T47D (cell line): ENCODE results near the gene UBE2D2.

Experiments
- DNase-seq, 2 experiments: peaks; one replicate each; pipeline versions ENCODE4 v3.0.0 to v3.0.0-alpha.2; 2011 to 2012; ENCODE audit warnings: low read depth in 1 of 2, low spot score in 1 of 2
- JUND ChIP-seq: IDR thresholded peaks from 2 replicates; pipeline ENCODE4 v1.6.1; 2012; ENCODE audit warnings: low read depth
- in situ Hi-C: cut with HindIII; loops from 2 replicates; pipeline ENCODE4 v1.10.0; 2016; ENCODE audit warnings: low sequenced_read_pairs, low pct_unique_long_range_greater_than_20kb

The UBE2D2 gene

DNA sequence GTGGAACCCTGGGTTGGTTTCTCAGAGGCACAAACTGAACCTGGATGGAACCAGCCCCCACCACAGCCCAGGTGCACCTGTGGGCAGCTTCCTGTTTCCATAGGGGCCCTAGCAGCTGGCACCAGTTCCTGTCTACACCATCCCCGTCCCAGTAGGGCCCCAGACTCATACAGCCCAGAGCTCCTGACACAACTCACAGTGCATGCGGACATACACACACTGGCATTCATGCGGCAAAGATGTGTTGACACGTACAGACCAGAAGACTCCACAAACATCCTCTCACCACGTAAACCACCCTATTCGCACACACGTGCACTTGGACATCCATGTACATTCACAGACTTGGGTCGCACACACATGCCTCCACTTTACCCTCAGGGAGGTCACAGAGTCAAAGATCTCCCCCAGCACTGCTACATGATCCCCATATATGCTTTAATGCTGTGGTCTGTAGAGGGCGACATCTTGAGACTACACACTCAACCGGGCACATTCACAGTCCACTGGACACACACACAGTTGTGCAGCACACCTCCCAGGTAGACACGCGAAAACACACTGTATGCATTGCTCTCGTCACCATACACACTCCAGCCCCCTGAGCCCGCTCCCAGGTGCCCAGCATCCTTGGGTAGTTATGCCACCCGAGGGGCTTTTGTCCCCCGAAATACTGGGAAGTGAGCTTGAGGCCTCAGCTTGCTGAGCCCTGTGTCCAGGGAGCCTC lies 109.4 kb downstream of the UBE2D2 start:
- no peak for TF ChIP-seq JUND
- in situ Hi-C loops: no loop called here
- peak; percentile 59 to 68 for DNase-seq

- DNase-seq: no peak
- in situ Hi-C loops: no loop called here
- TF ChIP-seq JUND: no peak
These were observed 110.1 kb downstream of the UBE2D2 start for GRCh38 chr5:139671096-139671841.

GRCh38 chr5:139675213-139675612 lies 114.1 kb downstream of the UBE2D2 start:
- no peak for DNase-seq
- TF ChIP-seq JUND: no peak
- in situ Hi-C loops: no loop called here

DNA sequence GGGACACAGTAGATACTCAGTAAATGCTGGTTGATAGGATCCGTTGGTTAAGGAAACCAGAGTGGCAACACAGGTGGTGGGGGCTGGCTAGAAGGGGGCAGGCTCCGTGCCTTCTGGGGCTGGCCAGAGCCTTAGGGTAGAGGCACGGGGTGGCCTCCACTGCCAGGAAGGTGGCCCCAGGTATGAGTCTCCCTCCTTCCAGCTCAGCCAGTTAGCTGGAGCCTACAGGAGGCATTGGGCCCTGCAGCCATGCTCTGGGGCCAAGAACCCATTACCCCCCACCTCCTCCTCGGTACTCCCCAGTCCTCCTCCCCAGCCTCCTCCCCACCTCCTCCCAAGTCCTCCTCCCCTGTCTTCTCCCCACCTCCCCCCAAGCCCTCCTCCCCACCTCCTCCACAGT lies 114.7 kb downstream of the UBE2D2 start:
- no peak for TF ChIP-seq JUND
- no peak for DNase-seq
- in situ Hi-C loops: no loop called here

GRCh38 chr5:139676406-139676805 lies 115.3 kb downstream of the UBE2D2 start:
- in situ Hi-C loops: no loop called here
- no peak for TF ChIP-seq JUND

GRCh38 chr5:139676951-139677735 lies 116.0 kb downstream of the UBE2D2 start:
- no peak for TF ChIP-seq JUND
- DNase-seq: peak in 1 of 2 experiments; percentile 56
- in situ Hi-C loops: no loop called here

More at GRCh38 chr5:139676406-139676805, 115.3 kb downstream of the UBE2D2 start:
- DNase-seq: no peak
